GM12878 (cell line): Measurements from ENCODE around the gene ARL6IP1. TPM values are rescaled to one million over a fixed set of nuclear protein-coding genes. Genes with fewer than 3 reads are reported as not detected.

Experiments
- ATAC-seq: fragments of 200-7000 bp; cut with Tn5 transposase; 3 replicates; pipeline ENCODE4 v1.9.1; 2020; ENCODE audit warnings: mild to moderate bottlenecking, moderate library complexity
- BruUV-seq: library from RNA; stranded (reverse); fragments of 400-500 nt; replicated peaks from 2 replicates; lab custom pipeline; 2021; lab: Mats Ljungman, UMichigan
- CTCF ChIA-PET: fragments of 300-600 bp; sonication (Branson Sonifier 250); formaldehyde crosslinking; extraction: SDS; loops from one replicate; lab custom pipeline; 2021; ENCODE audit warnings: inconsistent platforms; lab: Yijun Ruan, JAX
- POLR2A ChIA-PET: fragments of 350-600 bp; formaldehyde crosslinking; extraction: SDS; loops from one replicate; lab custom pipeline; 2021; ENCODE audit warnings: inconsistent platforms; lab: Charles Lee
- RAD21 ChIA-PET: fragments of 300-600 bp; sonication (Branson Sonifier 250); formaldehyde crosslinking; loops from one replicate; lab custom pipeline; 2023; ENCODE audit warnings: antibody characterized with exemption; ENCODE audit not compliant: unreplicated experiment; lab: Charles Lee
- SMC1A ChIA-PET: fragments of 300-600 bp; sonication (Branson Sonifier 250); formaldehyde crosslinking; loops from one replicate; lab custom pipeline; 2023; ENCODE audit not compliant: unreplicated experiment, uncharacterized antibody; lab: Charles Lee
- DNase-seq: peaks from one replicate; pipeline ENCODE4 v3.0.0-alpha.2; 2011; ENCODE audit warnings: low read depth, low spot score
- FAIRE-seq: peaks from 3 replicates; lab custom pipeline; 2011; peaks lifted over from hg19 to GRCh38; lab: Jason Lieb, UNC
- H2AFZ ChIP-seq: 2 replicates; pipeline ENCODE4 v1.6.0; 2011; ENCODE audit warnings: low read depth, low read length, control low read depth; ENCODE audit not compliant: control insufficient read depth
- H3K27ac ChIP-seq: 2 replicates; pipeline ENCODE4 v1.5.1; 2011; ENCODE audit warnings: control low read depth; ENCODE audit not compliant: control insufficient read depth, insufficient read depth
- H3K27me3 ChIP-seq, 2 experiments: replicated peaks in 1 of 2; 2 replicates each; pipeline versions ENCODE4 v1.6.0 to v1.6.1; 2011; ENCODE audit warnings: low read length in 1 of 2; ENCODE audit not compliant: control insufficient read depth in 2 of 2, insufficient read depth in 2 of 2
- H3K36me3 ChIP-seq, 2 experiments: 2 replicates each; pipeline ENCODE4 v1.5.1; 2011; ENCODE audit warnings: low read length in 1 of 2; ENCODE audit not compliant: control insufficient read depth in 2 of 2, insufficient read depth in 2 of 2
- H3K4me1 ChIP-seq: 2 replicates; pipeline ENCODE4 v1.6.1; 2011; ENCODE audit warnings: mild to moderate bottlenecking, low read length, moderate library complexity, mixed read lengths; ENCODE audit not compliant: control insufficient read depth, insufficient read depth
- H3K4me2 ChIP-seq: 2 replicates; pipeline ENCODE4 v1.6.0; 2011; ENCODE audit warnings: control low read depth; ENCODE audit not compliant: control insufficient read depth, insufficient read depth
- H3K4me3 ChIP-seq: fragments of 200-600 bp; sonication (generic); 2 replicates; pipeline ENCODE4 v1.5.1; 2016
- H3K79me2 ChIP-seq: 2 replicates; pipeline ENCODE4 v1.6.0; 2011; ENCODE audit warnings: low read length; ENCODE audit not compliant: control insufficient read depth, insufficient read depth
- H3K9ac ChIP-seq: 2 replicates; pipeline ENCODE4 v1.8.0; 2011; ENCODE audit warnings: low read length, control low read depth, mixed read lengths; ENCODE audit not compliant: control insufficient read depth, insufficient read depth
- H3K9me3 ChIP-seq: replicated peaks from 3 replicates; pipeline ENCODE4 v1.5.1; 2011; ENCODE audit warnings: mild to moderate bottlenecking, low read length; ENCODE audit not compliant: control insufficient read depth, insufficient read depth
- H4K20me1 ChIP-seq: 2 replicates; pipeline ENCODE4 v1.6.0; 2011; ENCODE audit not compliant: control insufficient read depth, insufficient read depth
- ATF7 ChIP-seq: fragments of 450-650 bp; IDR thresholded peaks from 2 replicates; pipeline ENCODE4 v1.6.1; 2016; ENCODE audit warnings: low read depth, mild to moderate bottlenecking
- EP300 ChIP-seq, 2 experiments: fragments of 150-350 bp in 1 of 2; IDR thresholded peaks; 2 replicates each; pipeline ENCODE4 v1.6.1; 2011 to 2012; ENCODE audit warnings: low read depth in 2 of 2, low read length in 2 of 2, borderline replicate concordance in 1 of 2, improper control_type of control experiment in 1 of 2, inconsistent platforms in 1 of 2; ENCODE audit not compliant: control insufficient read depth in 1 of 2
- FOXK2 ChIP-seq: fragments of 450-650 bp; IDR thresholded peaks from 2 replicates; pipeline ENCODE4 v1.6.1; 2017; ENCODE audit warnings: mild to moderate bottlenecking, moderate library complexity
- KDM1A ChIP-seq: fragments of 200-600 bp; sonication (generic); IDR thresholded peaks from 2 replicates; pipeline ENCODE4 v1.6.1; 2016; ENCODE audit warnings: borderline replicate concordance
- LARP7 ChIP-seq: fragments of 450-650 bp; IDR thresholded peaks from 2 replicates; pipeline ENCODE4 v1.6.1; 2017; ENCODE audit warnings: mild to moderate bottlenecking
- MXI1 ChIP-seq: fragments of 150-350 bp; IDR thresholded peaks from 2 replicates; pipeline ENCODE4 v1.6.1; 2011; ENCODE audit warnings: low read depth, mild to moderate bottlenecking, inconsistent platforms, low read length, improper control_type of control experiment
- NFYA ChIP-seq: IDR thresholded peaks from 2 replicates; pipeline ENCODE4 v1.6.1; 2011; ENCODE audit warnings: low read depth, mild to moderate bottlenecking, low read length, improper control_type of control experiment, borderline replicate concordance
- PAX8 ChIP-seq: fragments of 450-650 bp; IDR thresholded peaks from 2 replicates; pipeline ENCODE4 v1.6.1; 2017; ENCODE audit warnings: mild to moderate bottlenecking, moderate library complexity
- RAD21 ChIP-seq: IDR thresholded peaks from 2 replicates; pipeline ENCODE4 v1.6.1; 2011; ENCODE audit warnings: mild to moderate bottlenecking, low read depth, low read length, moderate library complexity; ENCODE audit not compliant: insufficient read depth
- RBBP5 ChIP-seq: fragments of 200-600 bp; sonication (generic); conservative IDR thresholded peaks from 2 replicates; pipeline ENCODE4 v1.6.1; 2016
- RELA ChIP-seq: fragments of 450-650 bp; IDR thresholded peaks from 2 replicates; pipeline ENCODE4 v1.8.0; 2014; ENCODE audit warnings: borderline replicate concordance; ENCODE audit not compliant: partially characterized antibody
- RUNX3 ChIP-seq: IDR thresholded peaks from 2 replicates; pipeline ENCODE4 v1.6.1; 2012; ENCODE audit warnings: low read length, inconsistent platforms
- STAT3 ChIP-seq: IDR thresholded peaks from 2 replicates; pipeline ENCODE4 v1.6.1; 2011; ENCODE audit warnings: low read depth, low read length, improper control_type of control experiment
- TARDBP ChIP-seq: IDR thresholded peaks from 2 replicates; pipeline ENCODE4 v1.6.1; 2016; ENCODE audit warnings: borderline replicate concordance
- TBL1XR1 ChIP-seq: IDR thresholded peaks from 2 replicates; pipeline ENCODE4 v1.6.1; 2012; ENCODE audit warnings: low read depth, low read length, improper control_type of control experiment
- ZZZ3 ChIP-seq: IDR thresholded peaks from 2 replicates; pipeline ENCODE4 v1.6.1; 2011; ENCODE audit warnings: low read depth; ENCODE audit not compliant: control insufficient read depth, insufficient read length
- WGBS: methylation state at CpG from one replicate; pipeline ENCODE4 v1.1.6; 2016; ENCODE audit warnings: low lambda C conversion rate; ENCODE audit not compliant: insufficient replicate concordance, insufficient coverage; ENCODE audit errors: missing lambda C conversion rate; 5-methylcytosine and 5-hydroxymethylcytosine counted together
- in situ Hi-C: fragments of 300-500 bp; cut with MboI; formaldehyde crosslinking; loops from 9 replicates; pipeline ENCODE4 v1.14.3; 2018; ENCODE audit warnings: mixed read lengths
- intact Hi-C: fragments of 100-400 bp; cut with micrococcal nuclease; formaldehyde crosslinking; loops from one replicate; pipeline ENCODE4 v1.14.2; 2022; ENCODE audit not compliant: unreplicated experiment
- polyA plus RNA-seq, 11 experiments: library from polyadenylated mRNA; depleted of rRNA in 4 of 11; unstranded in 6 of 11; stranded (reverse) in 5 of 11; fragments of >200 nt; fragmentation: Nextera tagmentation in 4 of 11; fragmentation: Illumina TruSeq in 1 of 11; extraction: Ambion mirVana in 4 of 11; extraction: Trizol in 1 of 11; gene quantifications; 1 replicate in 1 of 11; 2 replicates in 10 of 11; pipeline versions ENCODE4 v1.2.1 to v1.2.3, GENCODE V29; 2011 to 2016; ENCODE audit warnings: inconsistent platforms in 2 of 11, missing spikeins in 2 of 11, low read depth in 1 of 11
- total RNA-seq, 4 experiments: library from RNA; depleted of rRNA in 3 of 4; stranded (reverse); fragments of >200 nt in 3 of 4; fragmentation: Illumina TruSeq in 1 of 4; extraction: Trizol in 1 of 4; gene quantifications; 2 replicates each; pipeline versions ENCODE4 v1.2.1 to v1.2.3, GENCODE V29; 2013 to 2021
- TF ChIP-seq, protein P1 (sequence below): IDR thresholded peaks from 2 replicates; pipeline ENCODE4 v1.6.1; 2011; ENCODE audit warnings: low read depth, low read length, improper control_type of control experiment, borderline replicate concordance
- TF ChIP-seq, protein P2 (sequence below): fragments of 450-650 bp; IDR thresholded peaks from 2 replicates; pipeline ENCODE4 v1.6.1; 2017; ENCODE audit warnings: mild to moderate bottlenecking, moderate library complexity
- TF ChIP-seq, protein P3 (sequence below): fragments of 150-350 bp; IDR thresholded peaks from 2 replicates; pipeline ENCODE4 v1.6.1; 2014; ENCODE audit warnings: mild to moderate bottlenecking, low read depth, low read length

ARL6IP1 gene
- total and polyA plus RNA-seq, 10 of the 15 experiments (the other 5 are each of a cell fraction or from before 2014, with no cell fraction given) = 99.3 to 334 (median 197) TPM

DNA sequence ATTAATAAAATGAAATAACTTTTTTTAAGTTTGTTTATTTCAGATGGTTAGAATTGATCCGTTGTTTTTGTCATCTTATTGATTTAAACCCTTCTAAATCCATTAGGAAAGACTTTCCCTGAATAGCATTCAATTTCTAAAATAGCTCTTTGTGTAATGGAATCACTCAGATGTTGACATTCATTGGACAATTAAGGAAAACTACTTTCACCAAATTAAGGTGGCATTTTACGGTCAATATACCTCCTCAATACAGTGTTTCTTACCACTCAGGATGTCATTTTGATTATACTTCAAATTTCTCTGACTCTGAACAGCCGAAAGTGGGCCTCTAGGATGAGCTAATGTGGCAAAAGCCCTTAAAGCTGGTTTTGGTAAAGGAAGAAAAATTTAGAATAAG is 1.8 kb downstream of the ARL6IP1 start (continued):
- TF ChIP-seq FOXK2 (no peak), EP300 (IDR thresholded peaks at IDR 0.05; ENCODE audit: borderline replicate concordance in 1 of 2, control insufficient read depth in 1 of 2, low read depth in 2 of 2, low read length in 2 of 2) (no peak), STAT3 (no peak), RBBP5 (no peak), KDM1A (no peak), MXI1 (no peak)

DNA sequence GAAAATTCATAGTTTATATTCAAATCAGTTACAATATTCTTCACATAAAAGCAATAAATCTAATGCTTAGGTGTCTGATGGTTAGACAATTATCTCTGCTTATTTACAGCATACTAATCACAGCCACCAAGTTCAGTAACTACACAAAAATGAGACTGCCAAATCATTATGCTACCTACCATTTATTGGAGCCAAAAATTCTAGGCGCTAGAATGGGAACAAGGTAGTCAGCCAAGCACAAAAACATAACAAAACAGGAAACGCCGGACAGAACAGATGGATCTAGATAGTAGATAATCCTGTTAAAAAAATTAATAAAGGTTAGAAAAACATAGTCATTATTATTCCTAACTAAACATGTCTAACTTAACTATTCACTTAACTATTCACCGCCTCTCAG is 3.6 kb downstream of the ARL6IP1 start:
- Histone ChIP-seq H3K27ac (no peak overlapping the region), H4K20me1 (no peaks in the 10 kb centered on the region), H3K4me2 (no peak overlapping the region), H3K27me3 (no peaks in the 10 kb centered on the region), H3K36me3 (peaks cover 3 to 21% of the 10 kb centered on the region in 2 experiments), H3K4me3 (no peak overlapping the region), H3K4me1 (peaks cover 8% of the 10 kb centered on the region), H2AFZ (no peak overlapping the region), H3K9ac (no peak overlapping the region), H3K79me2 (peaks cover 50% of the 10 kb centered on the region), H3K9me3 (no peaks in the 10 kb centered on the region)
- no peak for ATAC-seq
- DNase-seq = no peak
- ChIA-PET RAD21 (no interaction called here), CTCF (interaction anchor here (5.3 kb wide), 1 partner anchor 8 kb away, joined by 80 read pairs; the partner anchor contains the start of gene RPS15A), SMC1A (interaction anchor here (1.7 to 7.2 kb wide), 2 partner anchors 12 to 38 kb away, joined by 4 to 64 read pairs; no protein-coding TSS in a partner anchor), POLR2A (interaction anchor here (8.9 kb wide), 1 partner anchor 9 kb away, joined by 128 read pairs; the partner anchor contains the start of gene RPS15A)
- WGBS = 90% methylated on average over 4 of the region's 4 CpGs
- in situ Hi-C loops = loop anchor here (10.0 kb wide), 1 partner anchor 727 kb away; the partner anchor contains the start of genes CCP110 and GDE1
- no peak for FAIRE-seq
- BruUV-seq = no TSS peak
- intact Hi-C loops = no loop called here
- TF ChIP-seq NFYA (no peak), RAD21 (no peak), RUNX3 (no peak), ZZZ3 (no peak), TBL1XR1 (no peak), PAX8 (no peak), LARP7 (no peak), TARDBP (no peak), RELA (no peak), ATF7 (no peak)
- TF ChIP-seq, protein P1, sequence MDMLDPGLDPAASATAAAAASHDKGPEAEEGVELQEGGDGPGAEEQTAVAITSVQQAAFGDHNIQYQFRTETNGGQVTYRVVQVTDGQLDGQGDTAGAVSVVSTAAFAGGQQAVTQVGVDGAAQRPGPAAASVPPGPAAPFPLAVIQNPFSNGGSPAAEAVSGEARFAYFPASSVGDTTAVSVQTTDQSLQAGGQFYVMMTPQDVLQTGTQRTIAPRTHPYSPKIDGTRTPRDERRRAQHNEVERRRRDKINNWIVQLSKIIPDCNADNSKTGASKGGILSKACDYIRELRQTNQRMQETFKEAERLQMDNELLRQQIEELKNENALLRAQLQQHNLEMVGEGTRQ = no peak
- TF ChIP-seq, protein P2, sequence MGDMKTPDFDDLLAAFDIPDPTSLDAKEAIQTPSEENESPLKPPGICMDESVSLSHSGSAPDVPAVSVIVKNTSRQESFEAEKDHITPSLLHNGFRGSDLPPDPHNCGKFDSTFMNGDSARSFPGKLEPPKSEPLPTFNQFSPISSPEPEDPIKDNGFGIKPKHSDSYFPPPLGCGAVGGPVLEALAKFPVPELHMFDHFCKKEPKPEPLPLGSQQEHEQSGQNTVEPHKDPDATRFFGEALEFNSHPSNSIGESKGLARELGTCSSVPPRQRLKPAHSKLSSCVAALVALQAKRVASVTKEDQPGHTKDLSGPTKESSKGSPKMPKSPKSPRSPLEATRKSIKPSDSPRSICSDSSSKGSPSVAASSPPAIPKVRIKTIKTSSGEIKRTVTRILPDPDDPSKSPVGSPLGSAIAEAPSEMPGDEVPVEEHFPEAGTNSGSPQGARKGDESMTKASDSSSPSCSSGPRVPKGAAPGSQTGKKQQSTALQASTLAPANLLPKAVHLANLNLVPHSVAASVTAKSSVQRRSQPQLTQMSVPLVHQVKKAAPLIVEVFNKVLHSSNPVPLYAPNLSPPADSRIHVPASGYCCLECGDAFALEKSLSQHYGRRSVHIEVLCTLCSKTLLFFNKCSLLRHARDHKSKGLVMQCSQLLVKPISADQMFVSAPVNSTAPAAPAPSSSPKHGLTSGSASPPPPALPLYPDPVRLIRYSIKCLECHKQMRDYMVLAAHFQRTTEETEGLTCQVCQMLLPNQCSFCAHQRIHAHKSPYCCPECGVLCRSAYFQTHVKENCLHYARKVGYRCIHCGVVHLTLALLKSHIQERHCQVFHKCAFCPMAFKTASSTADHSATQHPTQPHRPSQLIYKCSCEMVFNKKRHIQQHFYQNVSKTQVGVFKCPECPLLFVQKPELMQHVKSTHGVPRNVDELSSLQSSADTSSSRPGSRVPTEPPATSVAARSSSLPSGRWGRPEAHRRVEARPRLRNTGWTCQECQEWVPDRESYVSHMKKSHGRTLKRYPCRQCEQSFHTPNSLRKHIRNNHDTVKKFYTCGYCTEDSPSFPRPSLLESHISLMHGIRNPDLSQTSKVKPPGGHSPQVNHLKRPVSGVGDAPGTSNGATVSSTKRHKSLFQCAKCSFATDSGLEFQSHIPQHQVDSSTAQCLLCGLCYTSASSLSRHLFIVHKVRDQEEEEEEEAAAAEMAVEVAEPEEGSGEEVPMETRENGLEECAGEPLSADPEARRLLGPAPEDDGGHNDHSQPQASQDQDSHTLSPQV = no peak
- TF ChIP-seq, protein P3, sequence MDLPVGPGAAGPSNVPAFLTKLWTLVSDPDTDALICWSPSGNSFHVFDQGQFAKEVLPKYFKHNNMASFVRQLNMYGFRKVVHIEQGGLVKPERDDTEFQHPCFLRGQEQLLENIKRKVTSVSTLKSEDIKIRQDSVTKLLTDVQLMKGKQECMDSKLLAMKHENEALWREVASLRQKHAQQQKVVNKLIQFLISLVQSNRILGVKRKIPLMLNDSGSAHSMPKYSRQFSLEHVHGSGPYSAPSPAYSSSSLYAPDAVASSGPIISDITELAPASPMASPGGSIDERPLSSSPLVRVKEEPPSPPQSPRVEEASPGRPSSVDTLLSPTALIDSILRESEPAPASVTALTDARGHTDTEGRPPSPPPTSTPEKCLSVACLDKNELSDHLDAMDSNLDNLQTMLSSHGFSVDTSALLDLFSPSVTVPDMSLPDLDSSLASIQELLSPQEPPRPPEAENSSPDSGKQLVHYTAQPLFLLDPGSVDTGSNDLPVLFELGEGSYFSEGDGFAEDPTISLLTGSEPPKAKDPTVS = no peak
